ENCODE measurements around the gene MBD3L2. TPM values are rescaled to one million over a fixed set of nuclear protein-coding genes. Genes with fewer than 3 reads are reported as not detected.
"Not testable (repeated sequence)": the region's sequence is repeated elsewhere in the genome, so short reads cannot be mapped to it uniquely, and the experiment has no call there.

Gene MBD3L2
- total RNA-seq, 1 donor from 2014 or later = 0.57 TPM

GRCh38 chr19:7058576-7058975 is 9.5 kb downstream of the MBD3L2 start, which contains the start of gene MBD3L3:
TSS of gene MBD3L3 (minus strand) at chr19:7058676. CDS start at chr19:7058605, 71 bp downstream.
- H3K4me2 ChIP-seq (ENCODE audit: low read length); FAIRE-seq; H3K79me2 ChIP-seq (ENCODE audit: insufficient read depth, low read length); H3K27me3 ChIP-seq (ENCODE audit: insufficient read depth, low read length); DNase-seq (ENCODE audit: low read depth); H3K36me3 ChIP-seq (ENCODE audit: insufficient read depth, low read length); H3K27me3 Mint-ChIP-seq (ENCODE audit: low read depth, unreplicated experiment); H3K4me3 ChIP-seq (ENCODE audit: insufficient read depth, low read depth, low read length); H3K9me3 Mint-ChIP-seq (ENCODE audit: unreplicated experiment); H3K36me3 Mint-ChIP-seq (ENCODE audit: low read depth, unreplicated experiment); H3K4me3 Mint-ChIP-seq (ENCODE audit: unreplicated experiment); H3K27ac Mint-ChIP-seq (ENCODE audit: unreplicated experiment); H3K4me1 Mint-ChIP-seq (ENCODE audit: low read depth, unreplicated experiment); H3K9me3 ChIP-seq (ENCODE audit: insufficient read depth, low read depth, low read length); H2AFZ ChIP-seq (ENCODE audit: low read depth, low read length); H3K9ac ChIP-seq (ENCODE audit: low read length); H3K4me1 ChIP-seq (ENCODE audit: insufficient read depth, low read length); H4K20me1 ChIP-seq (ENCODE audit: insufficient read depth, low read length); H3K27ac ChIP-seq (ENCODE audit: low read depth, low read length): not testable (repeated sequence)

- H3K36me3 ChIP-seq (ENCODE audit: insufficient read depth, low read length); H3K9me3 Mint-ChIP-seq (ENCODE audit: unreplicated experiment); H3K27me3 ChIP-seq (ENCODE audit: insufficient read depth, low read length); H3K4me3 ChIP-seq (ENCODE audit: insufficient read depth, low read depth, low read length); H3K79me2 ChIP-seq (ENCODE audit: insufficient read depth, low read length); H4K20me1 ChIP-seq (ENCODE audit: insufficient read depth, low read length); H3K27ac Mint-ChIP-seq (ENCODE audit: unreplicated experiment); H3K4me1 ChIP-seq (ENCODE audit: insufficient read depth, low read length); H3K4me1 Mint-ChIP-seq (ENCODE audit: low read depth, unreplicated experiment); H2AFZ ChIP-seq (ENCODE audit: low read depth, low read length); DNase-seq (ENCODE audit: low read depth); H3K27ac ChIP-seq (ENCODE audit: low read depth, low read length); H3K4me3 Mint-ChIP-seq (ENCODE audit: unreplicated experiment); H3K4me2 ChIP-seq (ENCODE audit: low read length); H3K9ac ChIP-seq (ENCODE audit: low read length); H3K36me3 Mint-ChIP-seq (ENCODE audit: low read depth, unreplicated experiment); H3K9me3 ChIP-seq (ENCODE audit: insufficient read depth, low read depth, low read length); H3K27me3 Mint-ChIP-seq (ENCODE audit: low read depth, unreplicated experiment); FAIRE-seq: not testable (repeated sequence)
These were observed 10.9 kb downstream of the MBD3L2 start for GRCh38 chr19:7059977-7060376.

DNA sequence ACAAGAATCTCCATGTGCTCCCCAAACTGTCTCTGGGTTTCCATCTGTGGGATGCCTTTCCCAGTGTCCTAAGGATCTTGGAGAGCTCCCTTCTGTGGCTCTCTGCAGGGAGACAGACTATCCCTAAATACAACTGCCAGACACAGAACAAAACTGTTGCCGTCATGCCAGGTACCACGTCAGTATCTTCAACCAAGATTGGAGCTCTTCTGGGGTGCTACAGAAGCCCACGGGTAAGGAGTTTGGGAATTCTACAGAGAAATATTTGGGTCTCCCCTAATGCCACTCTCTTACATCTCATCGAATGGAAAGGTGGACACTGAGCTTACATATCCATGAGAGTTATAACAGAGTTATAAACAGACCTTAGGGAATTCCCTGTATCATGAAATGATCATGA is 14.2 kb downstream of the MBD3L2 start:
- FAIRE-seq (no peak), DNase-seq (ENCODE audit: low read depth) (no peak)
- Histone ChIP-seq H3K9ac (ENCODE audit: low read length) (no peak overlapping the region), H3K27me3 (ENCODE audit: insufficient read depth, low read length) (no peaks in the 10 kb centered on the region), H3K4me3 (ENCODE audit: insufficient read depth, low read depth, low read length) (no peak overlapping the region), H2AFZ (ENCODE audit: low read depth, low read length) (no peak overlapping the region), H3K9me3 (ENCODE audit: insufficient read depth, low read depth, low read length) (no peaks in the 10 kb centered on the region), H3K36me3 (ENCODE audit: insufficient read depth, low read length) (no peaks in the 10 kb centered on the region), H3K4me1 (ENCODE audit: insufficient read depth, low read length) (no peaks in the 10 kb centered on the region), H3K4me2 (ENCODE audit: low read length) (no peak overlapping the region), H4K20me1 (ENCODE audit: insufficient read depth, low read length) (no peaks in the 10 kb centered on the region), H3K27ac (ENCODE audit: low read depth, low read length) (no peak overlapping the region), H3K79me2 (ENCODE audit: insufficient read depth, low read length) (no peaks in the 10 kb centered on the region)
- Mint-ChIP-seq H3K27ac (ENCODE audit: unreplicated experiment) (no peak overlapping the region), H3K4me3 (ENCODE audit: unreplicated experiment) (no peak overlapping the region), H3K4me1 (ENCODE audit: low read depth, unreplicated experiment) (peaks cover 5% of the 10 kb centered on the region), H3K36me3 (ENCODE audit: low read depth, unreplicated experiment) (no peaks in the 10 kb centered on the region), H3K9me3 (ENCODE audit: unreplicated experiment) (no peaks in the 10 kb centered on the region), H3K27me3 (ENCODE audit: low read depth, unreplicated experiment) (no peaks in the 10 kb centered on the region)
- TF ChIP-seq, protein P1, sequence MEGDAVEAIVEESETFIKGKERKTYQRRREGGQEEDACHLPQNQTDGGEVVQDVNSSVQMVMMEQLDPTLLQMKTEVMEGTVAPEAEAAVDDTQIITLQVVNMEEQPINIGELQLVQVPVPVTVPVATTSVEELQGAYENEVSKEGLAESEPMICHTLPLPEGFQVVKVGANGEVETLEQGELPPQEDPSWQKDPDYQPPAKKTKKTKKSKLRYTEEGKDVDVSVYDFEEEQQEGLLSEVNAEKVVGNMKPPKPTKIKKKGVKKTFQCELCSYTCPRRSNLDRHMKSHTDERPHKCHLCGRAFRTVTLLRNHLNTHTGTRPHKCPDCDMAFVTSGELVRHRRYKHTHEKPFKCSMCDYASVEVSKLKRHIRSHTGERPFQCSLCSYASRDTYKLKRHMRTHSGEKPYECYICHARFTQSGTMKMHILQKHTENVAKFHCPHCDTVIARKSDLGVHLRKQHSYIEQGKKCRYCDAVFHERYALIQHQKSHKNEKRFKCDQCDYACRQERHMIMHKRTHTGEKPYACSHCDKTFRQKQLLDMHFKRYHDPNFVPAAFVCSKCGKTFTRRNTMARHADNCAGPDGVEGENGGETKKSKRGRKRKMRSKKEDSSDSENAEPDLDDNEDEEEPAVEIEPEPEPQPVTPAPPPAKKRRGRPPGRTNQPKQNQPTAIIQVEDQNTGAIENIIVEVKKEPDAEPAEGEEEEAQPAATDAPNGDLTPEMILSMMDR (IDR thresholded peaks at IDR 0.05; ENCODE audit: insufficient read depth, low read depth, low read length) = no peak
- no peak for TF ChIP-seq EZH2 (IDR thresholded peaks at IDR 0.05; ENCODE audit: insufficient read depth, low read length)
